Neutrophil (primary cell): Measurements from ENCODE around the gene LYVE1.

ENCODE experiments used
- H3K27ac ChIP-seq: fragments of 200-600 bp; sonication (generic); 2 replicates; pipeline ENCODE4 v1.5.1; 2016; ENCODE audit warnings: mild to moderate bottlenecking, moderate library complexity
- H3K27me3 ChIP-seq: fragments of 200-600 bp; sonication (generic); 2 replicates; pipeline ENCODE4 v1.6.0; 2016; ENCODE audit warnings: mild to moderate bottlenecking
- H3K36me3 ChIP-seq: fragments of 200-600 bp; sonication (generic); 2 replicates; pipeline ENCODE4 v1.5.1; 2017
- H3K4me1 ChIP-seq, 2 experiments: fragments of 200-600 bp in 1 of 2; sonication (generic) in 1 of 2; 1 replicate in 1 of 2; 2 replicates in 1 of 2; pipeline versions ENCODE4 v1.5.1 to v1.6.1; 2013 to 2016; ENCODE audit warnings: low read depth in 1 of 2, low read length in 1 of 2, mild to moderate bottlenecking in 1 of 2, moderate library complexity in 1 of 2; ENCODE audit not compliant: control insufficient read depth in 1 of 2, insufficient read depth in 1 of 2
- H3K4me3 ChIP-seq, 2 experiments: fragments of 200-600 bp in 1 of 2; sonication (generic) in 1 of 2; 1 replicate in 1 of 2; 2 replicates in 1 of 2; pipeline ENCODE4 v1.5.1; 2013 to 2016; ENCODE audit warnings: low read depth in 1 of 2, low read length in 1 of 2, mild to moderate bottlenecking in 1 of 2, moderate library complexity in 1 of 2
- H3K9me3 ChIP-seq: fragments of 200-600 bp; sonication (generic); 2 replicates; pipeline ENCODE4 v1.5.1; 2016
- CTCF ChIP-seq: fragments of 200-600 bp; sonication (generic); IDR thresholded peaks from 2 replicates; pipeline ENCODE4 v1.5.1; 2016; ENCODE audit warnings: antibody characterized with exemption

Gene LYVE1

GRCh38 chr11:10607462-10608132 lies 39.1 kb upstream of the LYVE1 start:
- H3K9me3 ChIP-seq, result no peaks in the 10 kb centered on the region
- no peak for TF ChIP-seq CTCF
- H3K27me3 ChIP-seq, result no peaks in the 10 kb centered on the region
- peaks cover 10% of the 10 kb centered on the region for H3K36me3 ChIP-seq
- peak overlapping the region; percentile 68 to 89 for H3K4me3 ChIP-seq
- H3K4me1 ChIP-seq, result peaks cover 100% of the 10 kb centered on the region in 2 experiments
- H3K27ac ChIP-seq, result peak overlapping the region; percentile 98

- Histone ChIP-seq H3K27me3 (no peaks in the 10 kb centered on the region), H3K27ac (peak overlapping the region; percentile 98), H3K36me3 (peaks cover 13% of the 10 kb centered on the region), H3K9me3 (no peaks in the 10 kb centered on the region), H3K4me3 (peak overlapping the region; percentile 68 to 89), H3K4me1 (peaks cover 100% of the 10 kb centered on the region in 2 experiments)
- peak; percentile 13 for TF ChIP-seq CTCF
Observed at GRCh38 chr11:10606536-10607208, 38.2 kb upstream of the LYVE1 start.

GRCh38 chr11:10605941-10606381 lies 37.5 kb upstream of the LYVE1 start:
- Histone ChIP-seq H3K9me3 (no peaks in the 10 kb centered on the region), H3K27me3 (no peaks in the 10 kb centered on the region), H3K36me3 (peaks cover 13% of the 10 kb centered on the region), H3K27ac (peak overlapping the region; percentile 98), H3K4me3 (peak overlapping the region; percentile 68 to 89), H3K4me1 (peaks cover 100% of the 10 kb centered on the region in 2 experiments)
- TF ChIP-seq CTCF, result no peak

GRCh38 chr11:10604798-10605197 lies 36.3 kb upstream of the LYVE1 start:
- peak overlapping the region; percentile 98 for H3K27ac ChIP-seq
- peaks cover 13% of the 10 kb centered on the region for H3K36me3 ChIP-seq
- H3K4me3 ChIP-seq, result peak overlapping the region; percentile 68 to 89
- TF ChIP-seq CTCF, result no peak
- no peaks in the 10 kb centered on the region for H3K9me3 ChIP-seq
- no peaks in the 10 kb centered on the region for H3K27me3 ChIP-seq
- peaks cover 100% of the 10 kb centered on the region in 2 experiments for H3K4me1 ChIP-seq

GRCh38 chr11:10604340-10604748 lies 35.9 kb upstream of the LYVE1 start:
- TF ChIP-seq CTCF, result no peak
- Histone ChIP-seq H3K9me3 (no peaks in the 10 kb centered on the region), H3K4me3 (peak overlapping the region; percentile 68 to 89), H3K27ac (peak overlapping the region; percentile 98), H3K36me3 (peaks cover 14% of the 10 kb centered on the region), H3K27me3 (no peaks in the 10 kb centered on the region), H3K4me1 (peaks cover 100% of the 10 kb centered on the region in 2 experiments)
